Ovary (tissue), 3 donors: ENCODE data around the gene STT3A.

Experiments
- CTCF ChIP-seq, 3 donors: fragments of 450-650 bp in 2 of 3; fragments of 200-600 bp in 1 of 3; IDR thresholded peaks; one replicate each; pipeline versions ENCODE4 v1.5.1 to v1.8.0; 2016 to 2022; ENCODE audit warnings: antibody characterized with exemption in 3 of 3, mild to moderate bottlenecking in 1 of 3
- EP300 ChIP-seq: sonication (generic); formaldehyde crosslinking; IDR thresholded peaks from one replicate; pipeline ENCODE4 v1.6.1; 2017; ENCODE audit warnings: antibody characterized with exemption
- donor health status: DM: no; HTN: no; CAD: no.

- no peak for TF ChIP-seq EP300
- no peak for TF ChIP-seq CTCF (IDR thresholded peaks at IDR 0.05)
These were observed 39.7 kb upstream of the STT3A start for GRCh38 chr11:125552927-125553326.
